GM23338 (cell line): ENCODE results near the gene CREB1. TPM values are rescaled to one million over a fixed set of nuclear protein-coding genes. Genes with fewer than 3 reads are reported as not detected.

ENCODE experiments used
- ATAC-seq: fragments of 200-7000 bp; cut with Tn5 transposase; 3 replicates; pipeline ENCODE4 v1.9.1; 2020
- DNase-seq: peaks from one replicate; pipeline ENCODE4 v3.0.0-alpha.2; 2015; ENCODE audit warnings: low spot score
- H2AFZ ChIP-seq: fragments of 200-600 bp; sonication (generic); 2 replicates; pipeline ENCODE4 v1.8.0; 2016; ENCODE audit warnings: antibody characterized with exemption, mild to moderate bottlenecking, moderate library complexity
- H3F3A ChIP-seq: fragments of 200-600 bp; sonication (generic); replicated peaks from 2 replicates; pipeline ENCODE4 v1.8.0; 2017; ENCODE audit warnings: antibody characterized with exemption, mixed run types, low read depth
- H3K27ac ChIP-seq: fragments of 200-600 bp; sonication (generic); 2 replicates; pipeline ENCODE4 v1.6.1; 2016; ENCODE audit warnings: low read depth
- H3K27me3 ChIP-seq: fragments of 200-600 bp; sonication (generic); 2 replicates; pipeline ENCODE4 v1.8.0; 2016; ENCODE audit warnings: mild to moderate bottlenecking, mixed run types, moderate library complexity; ENCODE audit not compliant: insufficient read depth
- H3K36me3 ChIP-seq: fragments of 200-600 bp; sonication (generic); 2 replicates; pipeline ENCODE4 v1.8.0; 2016; ENCODE audit warnings: mild to moderate bottlenecking; ENCODE audit not compliant: insufficient read depth
- H3K4me1 ChIP-seq: fragments of 200-600 bp; sonication (generic); 2 replicates; pipeline ENCODE4 v1.8.0; 2016; ENCODE audit warnings: mild to moderate bottlenecking, moderate library complexity; ENCODE audit not compliant: insufficient read depth
- H3K4me2 ChIP-seq: fragments of 200-600 bp; sonication (generic); 2 replicates; pipeline ENCODE4 v1.7.1; 2017; ENCODE audit warnings: mixed run types
- H3K4me3 ChIP-seq: fragments of 200-600 bp; sonication (generic); 2 replicates; pipeline ENCODE4 v1.6.1; 2016; ENCODE audit warnings: mixed run types
- H3K79me2 ChIP-seq: fragments of 200-600 bp; sonication (generic); replicated peaks from 2 replicates; pipeline ENCODE4 v1.8.0; 2017; ENCODE audit warnings: mild to moderate bottlenecking; ENCODE audit not compliant: insufficient read depth
- H3K9me2 ChIP-seq: fragments of 200-600 bp; sonication (generic); 2 replicates; pipeline ENCODE4 v1.8.0; 2017; ENCODE audit not compliant: insufficient read depth
- H4K20me1 ChIP-seq: fragments of 200-600 bp; sonication (generic); replicated peaks from 2 replicates; pipeline ENCODE4 v1.8.0; 2017; ENCODE audit warnings: mild to moderate bottlenecking; ENCODE audit not compliant: insufficient read depth
- H3K27ac Mint-ChIP-seq: 2 replicates; pipeline ENCODE4 v1.8.0; 2020; ENCODE audit warnings: inconsistent platforms, mild to moderate bottlenecking, moderate library complexity, mixed read lengths
- H3K27me3 Mint-ChIP-seq: 3 replicates; pipeline ENCODE4 v1.8.0; 2022; ENCODE audit warnings: low read depth, mild to moderate bottlenecking, moderate library complexity, mixed read lengths, inconsistent platforms; ENCODE audit not compliant: insufficient read depth, poor library complexity
- H3K36me3 Mint-ChIP-seq: 3 replicates; pipeline ENCODE4 v1.8.0; 2021; ENCODE audit warnings: low read depth, mild to moderate bottlenecking, inconsistent platforms, moderate library complexity, mixed read lengths
- H3K4me1 Mint-ChIP-seq: 3 replicates; pipeline ENCODE4 v1.8.0; 2020; ENCODE audit warnings: mild to moderate bottlenecking, inconsistent platforms, mixed read lengths
- H3K4me3 Mint-ChIP-seq: 3 replicates; pipeline ENCODE4 v1.8.0; 2021; ENCODE audit warnings: moderate library complexity, mild to moderate bottlenecking, inconsistent platforms, mixed read lengths
- H3K9me3 Mint-ChIP-seq: 3 replicates; pipeline ENCODE4 v1.8.0; 2020; ENCODE audit warnings: moderate library complexity, mild to moderate bottlenecking, inconsistent platforms, mixed read lengths
- CREB1 ChIP-seq: fragments of 250-450 bp; sonication (Bioruptor Pico); IDR thresholded peaks from 2 replicates; pipeline ENCODE4 v1.5.0; 2020; ENCODE audit warnings: low read depth, mild to moderate bottlenecking, moderate library complexity
- EZH2 ChIP-seq: fragments of 200-600 bp; sonication (generic); IDR thresholded peaks from one replicate; pipeline ENCODE4 v1.8.0; 2017; ENCODE audit warnings: antibody characterized with exemption, mild to moderate bottlenecking, low read depth; ENCODE audit not compliant: unreplicated experiment
- EZH2phosphoT487 ChIP-seq: fragments of 200-600 bp; sonication (generic); IDR thresholded peaks from one replicate; pipeline ENCODE4 v1.8.1; 2018; ENCODE audit warnings: antibody characterized with exemption; ENCODE audit not compliant: unreplicated experiment
- JUNB ChIP-seq: IDR thresholded peaks from one replicate; pipeline ENCODE4 v1.6.1; 2016; ENCODE audit warnings: antibody characterized with exemption; ENCODE audit not compliant: unreplicated experiment
- POLR2AphosphoS5 ChIP-seq: IDR thresholded peaks from 2 replicates; pipeline ENCODE4 v1.6.1; 2016; ENCODE audit warnings: antibody characterized with exemption, low read depth
- STAT1 ChIP-seq: IDR thresholded peaks from one replicate; pipeline ENCODE4 v1.6.1; 2016; ENCODE audit warnings: antibody characterized with exemption; ENCODE audit not compliant: unreplicated experiment
- ZNF331 ChIP-seq: fragments of 250-450 bp; sonication (Bioruptor Pico); IDR thresholded peaks from 2 replicates; pipeline ENCODE4 v1.5.0; 2020; ENCODE audit warnings: low read depth, mild to moderate bottlenecking, moderate library complexity
- polyA plus RNA-seq: library from polyadenylated mRNA; unstranded; fragments of >200 nt; fragmentation: Nextera tagmentation; extraction: Ambion mirVana; gene quantifications from 2 replicates; pipeline ENCODE4 v1.2.1, GENCODE V29; 2016
- total RNA-seq: library from RNA; depleted of rRNA; stranded (reverse); fragments of >200 nt; shearing (Covaris generic); gene quantifications from 2 replicates; pipeline ENCODE4 v1.2.3, GENCODE V29; 2014
- TF ChIP-seq, protein P1 (sequence below), 2 experiments: fragments of 200-600 bp in 1 of 2; sonication (generic) in 1 of 2; conservative IDR thresholded peaks; 2 replicates each; pipeline versions ENCODE4 v1.5.1 to v1.6.1; 2016 to 2017; ENCODE audit warnings: antibody characterized with exemption in 2 of 2, low read depth in 2 of 2, mild to moderate bottlenecking in 2 of 2, moderate library complexity in 1 of 2
- TF ChIP-seq, protein P2 (sequence below): IDR thresholded peaks from one replicate; pipeline ENCODE4 v1.6.1; 2018; ENCODE audit warnings: antibody characterized with exemption; ENCODE audit not compliant: unreplicated experiment
- TF ChIP-seq, protein P3 (sequence below): fragments of 250-450 bp; sonication (Bioruptor Pico); IDR thresholded peaks from 2 replicates; pipeline ENCODE4 v1.5.0; 2020; ENCODE audit warnings: mild to moderate bottlenecking, moderate library complexity
- TF ChIP-seq, protein P4 (sequence below): IDR thresholded peaks from 2 replicates; pipeline ENCODE4 v1.6.1; 2016; ENCODE audit warnings: antibody characterized with exemption

Gene CREB1
- total and polyA plus RNA-seq, 2 experiments from 2014 or later: 40.3 to 104 TPM

DNA sequence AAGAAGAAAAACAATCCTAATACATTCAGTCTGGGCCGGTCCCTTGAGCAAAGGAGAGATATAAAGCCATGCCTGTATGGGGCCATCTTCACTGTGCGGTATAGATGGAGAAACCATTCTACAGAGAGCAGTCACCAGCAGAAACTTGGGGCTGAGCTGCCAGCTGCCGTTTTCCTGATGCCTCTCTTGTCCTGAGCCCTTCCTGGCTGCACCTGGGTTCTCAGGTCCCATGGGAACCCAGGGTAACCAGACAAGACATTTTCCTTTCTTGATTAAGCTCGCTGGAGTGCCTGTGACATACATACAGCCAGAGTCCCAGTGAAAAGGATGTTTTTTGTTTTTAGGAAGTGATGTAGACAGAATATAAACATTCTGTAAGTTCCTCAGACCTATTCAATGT, 100.7 kb downstream of the CREB1 start:
- TF ChIP-seq EZH2 (no peak), ZNF331 (CRISPR knock-in tag) (no peak), CREB1 (no peak), EZH2phosphoT487 (no peak), STAT1 (no peak), JUNB (no peak), POLR2AphosphoS5 (no peak)
- TF ChIP-seq, protein P1, sequence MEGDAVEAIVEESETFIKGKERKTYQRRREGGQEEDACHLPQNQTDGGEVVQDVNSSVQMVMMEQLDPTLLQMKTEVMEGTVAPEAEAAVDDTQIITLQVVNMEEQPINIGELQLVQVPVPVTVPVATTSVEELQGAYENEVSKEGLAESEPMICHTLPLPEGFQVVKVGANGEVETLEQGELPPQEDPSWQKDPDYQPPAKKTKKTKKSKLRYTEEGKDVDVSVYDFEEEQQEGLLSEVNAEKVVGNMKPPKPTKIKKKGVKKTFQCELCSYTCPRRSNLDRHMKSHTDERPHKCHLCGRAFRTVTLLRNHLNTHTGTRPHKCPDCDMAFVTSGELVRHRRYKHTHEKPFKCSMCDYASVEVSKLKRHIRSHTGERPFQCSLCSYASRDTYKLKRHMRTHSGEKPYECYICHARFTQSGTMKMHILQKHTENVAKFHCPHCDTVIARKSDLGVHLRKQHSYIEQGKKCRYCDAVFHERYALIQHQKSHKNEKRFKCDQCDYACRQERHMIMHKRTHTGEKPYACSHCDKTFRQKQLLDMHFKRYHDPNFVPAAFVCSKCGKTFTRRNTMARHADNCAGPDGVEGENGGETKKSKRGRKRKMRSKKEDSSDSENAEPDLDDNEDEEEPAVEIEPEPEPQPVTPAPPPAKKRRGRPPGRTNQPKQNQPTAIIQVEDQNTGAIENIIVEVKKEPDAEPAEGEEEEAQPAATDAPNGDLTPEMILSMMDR (conservative IDR thresholded peaks at IDR 0.05; ENCODE audit: low read depth in 2 of 2): no peak
- TF ChIP-seq, protein P2, sequence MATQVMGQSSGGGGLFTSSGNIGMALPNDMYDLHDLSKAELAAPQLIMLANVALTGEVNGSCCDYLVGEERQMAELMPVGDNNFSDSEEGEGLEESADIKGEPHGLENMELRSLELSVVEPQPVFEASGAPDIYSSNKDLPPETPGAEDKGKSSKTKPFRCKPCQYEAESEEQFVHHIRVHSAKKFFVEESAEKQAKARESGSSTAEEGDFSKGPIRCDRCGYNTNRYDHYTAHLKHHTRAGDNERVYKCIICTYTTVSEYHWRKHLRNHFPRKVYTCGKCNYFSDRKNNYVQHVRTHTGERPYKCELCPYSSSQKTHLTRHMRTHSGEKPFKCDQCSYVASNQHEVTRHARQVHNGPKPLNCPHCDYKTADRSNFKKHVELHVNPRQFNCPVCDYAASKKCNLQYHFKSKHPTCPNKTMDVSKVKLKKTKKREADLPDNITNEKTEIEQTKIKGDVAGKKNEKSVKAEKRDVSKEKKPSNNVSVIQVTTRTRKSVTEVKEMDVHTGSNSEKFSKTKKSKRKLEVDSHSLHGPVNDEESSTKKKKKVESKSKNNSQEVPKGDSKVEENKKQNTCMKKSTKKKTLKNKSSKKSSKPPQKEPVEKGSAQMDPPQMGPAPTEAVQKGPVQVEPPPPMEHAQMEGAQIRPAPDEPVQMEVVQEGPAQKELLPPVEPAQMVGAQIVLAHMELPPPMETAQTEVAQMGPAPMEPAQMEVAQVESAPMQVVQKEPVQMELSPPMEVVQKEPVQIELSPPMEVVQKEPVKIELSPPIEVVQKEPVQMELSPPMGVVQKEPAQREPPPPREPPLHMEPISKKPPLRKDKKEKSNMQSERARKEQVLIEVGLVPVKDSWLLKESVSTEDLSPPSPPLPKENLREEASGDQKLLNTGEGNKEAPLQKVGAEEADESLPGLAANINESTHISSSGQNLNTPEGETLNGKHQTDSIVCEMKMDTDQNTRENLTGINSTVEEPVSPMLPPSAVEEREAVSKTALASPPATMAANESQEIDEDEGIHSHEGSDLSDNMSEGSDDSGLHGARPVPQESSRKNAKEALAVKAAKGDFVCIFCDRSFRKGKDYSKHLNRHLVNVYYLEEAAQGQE: no peak
- TF ChIP-seq, protein P3, sequence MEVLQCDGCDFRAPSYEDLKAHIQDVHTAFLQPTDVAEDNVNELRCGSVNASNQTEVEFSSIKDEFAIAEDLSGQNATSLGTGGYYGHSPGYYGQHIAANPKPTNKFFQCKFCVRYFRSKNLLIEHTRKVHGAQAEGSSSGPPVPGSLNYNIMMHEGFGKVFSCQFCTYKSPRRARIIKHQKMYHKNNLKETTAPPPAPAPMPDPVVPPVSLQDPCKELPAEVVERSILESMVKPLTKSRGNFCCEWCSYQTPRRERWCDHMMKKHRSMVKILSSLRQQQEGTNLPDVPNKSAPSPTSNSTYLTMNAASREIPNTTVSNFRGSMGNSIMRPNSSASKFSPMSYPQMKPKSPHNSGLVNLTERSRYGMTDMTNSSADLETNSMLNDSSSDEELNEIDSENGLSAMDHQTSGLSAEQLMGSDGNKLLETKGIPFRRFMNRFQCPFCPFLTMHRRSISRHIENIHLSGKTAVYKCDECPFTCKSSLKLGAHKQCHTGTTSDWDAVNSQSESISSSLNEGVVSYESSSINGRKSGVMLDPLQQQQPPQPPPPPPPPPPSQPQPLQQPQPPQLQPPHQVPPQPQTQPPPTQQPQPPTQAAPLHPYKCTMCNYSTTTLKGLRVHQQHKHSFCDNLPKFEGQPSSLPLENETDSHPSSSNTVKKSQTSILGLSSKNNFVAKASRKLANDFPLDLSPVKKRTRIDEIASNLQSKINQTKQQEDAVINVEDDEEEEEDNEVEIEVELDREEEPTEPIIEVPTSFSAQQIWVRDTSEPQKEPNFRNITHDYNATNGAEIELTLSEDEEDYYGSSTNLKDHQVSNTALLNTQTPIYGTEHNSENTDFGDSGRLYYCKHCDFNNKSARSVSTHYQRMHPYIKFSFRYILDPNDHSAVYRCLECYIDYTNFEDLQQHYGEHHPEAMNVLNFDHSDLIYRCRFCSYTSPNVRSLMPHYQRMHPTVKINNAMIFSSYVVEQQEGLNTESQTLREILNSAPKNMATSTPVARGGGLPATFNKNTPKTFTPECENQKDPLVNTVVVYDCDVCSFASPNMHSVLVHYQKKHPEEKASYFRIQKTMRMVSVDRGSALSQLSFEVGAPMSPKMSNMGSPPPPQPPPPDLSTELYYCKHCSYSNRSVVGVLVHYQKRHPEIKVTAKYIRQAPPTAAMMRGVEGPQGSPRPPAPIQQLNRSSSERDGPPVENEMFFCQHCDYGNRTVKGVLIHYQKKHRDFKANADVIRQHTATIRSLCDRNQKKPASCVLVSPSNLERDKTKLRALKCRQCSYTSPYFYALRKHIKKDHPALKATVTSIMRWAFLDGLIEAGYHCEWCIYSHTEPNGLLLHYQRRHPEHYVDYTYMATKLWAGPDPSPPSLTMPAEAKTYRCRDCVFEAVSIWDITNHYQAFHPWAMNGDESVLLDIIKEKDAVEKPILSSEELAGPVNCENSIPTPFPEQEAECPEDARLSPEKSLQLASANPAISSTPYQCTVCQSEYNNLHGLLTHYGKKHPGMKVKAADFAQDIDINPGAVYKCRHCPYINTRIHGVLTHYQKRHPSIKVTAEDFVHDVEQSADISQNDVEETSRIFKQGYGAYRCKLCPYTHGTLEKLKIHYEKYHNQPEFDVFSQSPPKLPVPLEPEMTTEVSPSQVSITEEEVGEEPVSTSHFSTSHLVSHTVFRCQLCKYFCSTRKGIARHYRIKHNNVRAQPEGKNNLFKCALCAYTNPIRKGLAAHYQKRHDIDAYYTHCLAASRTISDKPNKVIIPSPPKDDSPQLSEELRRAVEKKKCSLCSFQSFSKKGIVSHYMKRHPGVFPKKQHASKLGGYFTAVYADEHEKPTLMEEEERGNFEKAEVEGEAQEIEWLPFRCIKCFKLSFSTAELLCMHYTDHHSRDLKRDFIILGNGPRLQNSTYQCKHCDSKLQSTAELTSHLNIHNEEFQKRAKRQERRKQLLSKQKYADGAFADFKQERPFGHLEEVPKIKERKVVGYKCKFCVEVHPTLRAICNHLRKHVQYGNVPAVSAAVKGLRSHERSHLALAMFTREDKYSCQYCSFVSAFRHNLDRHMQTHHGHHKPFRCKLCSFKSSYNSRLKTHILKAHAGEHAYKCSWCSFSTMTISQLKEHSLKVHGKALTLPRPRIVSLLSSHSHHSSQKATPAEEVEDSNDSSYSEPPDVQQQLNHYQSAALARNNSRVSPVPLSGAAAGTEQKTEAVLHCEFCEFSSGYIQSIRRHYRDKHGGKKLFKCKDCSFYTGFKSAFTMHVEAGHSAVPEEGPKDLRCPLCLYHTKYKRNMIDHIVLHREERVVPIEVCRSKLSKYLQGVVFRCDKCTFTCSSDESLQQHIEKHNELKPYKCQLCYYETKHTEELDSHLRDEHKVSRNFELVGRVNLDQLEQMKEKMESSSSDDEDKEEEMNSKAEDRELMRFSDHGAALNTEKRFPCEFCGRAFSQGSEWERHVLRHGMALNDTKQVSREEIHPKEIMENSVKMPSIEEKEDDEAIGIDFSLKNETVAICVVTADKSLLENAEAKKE (CRISPR knock-in tag): no peak
- TF ChIP-seq, protein P4, sequence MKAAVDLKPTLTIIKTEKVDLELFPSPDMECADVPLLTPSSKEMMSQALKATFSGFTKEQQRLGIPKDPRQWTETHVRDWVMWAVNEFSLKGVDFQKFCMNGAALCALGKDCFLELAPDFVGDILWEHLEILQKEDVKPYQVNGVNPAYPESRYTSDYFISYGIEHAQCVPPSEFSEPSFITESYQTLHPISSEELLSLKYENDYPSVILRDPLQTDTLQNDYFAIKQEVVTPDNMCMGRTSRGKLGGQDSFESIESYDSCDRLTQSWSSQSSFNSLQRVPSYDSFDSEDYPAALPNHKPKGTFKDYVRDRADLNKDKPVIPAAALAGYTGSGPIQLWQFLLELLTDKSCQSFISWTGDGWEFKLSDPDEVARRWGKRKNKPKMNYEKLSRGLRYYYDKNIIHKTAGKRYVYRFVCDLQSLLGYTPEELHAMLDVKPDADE: no peak
- no peak overlapping the region for H3K4me3 Mint-ChIP-seq
- ATAC-seq (no peak), DNase-seq (no peak)
- Histone ChIP-seq H3K27ac (peak overlapping the region; percentile 74; the same call in 1 of the 2 replicates), H3K9me2 (no peaks in the 10 kb centered on the region), H2AFZ (peak overlapping the region; percentile 72), H3K27me3 (no peaks in the 10 kb centered on the region), H3F3A (peaks cover 18% of the 10 kb centered on the region; the same call in 1 of the 2 replicates), H3K36me3 (no peaks in the 10 kb centered on the region), H3K4me3 (no peak overlapping the region), H3K4me2 (no peak overlapping the region), H3K79me2 (no peaks in the 10 kb centered on the region), H4K20me1 (no peaks in the 10 kb centered on the region), H3K4me1 (peaks cover 14% of the 10 kb centered on the region)
- H3K27ac Mint-ChIP-seq: no peak overlapping the region
- no peaks in the 10 kb centered on the region for H3K9me3 Mint-ChIP-seq
- H3K36me3 Mint-ChIP-seq: no peaks in the 10 kb centered on the region; the same call in 2 of the 3 replicates
- H3K4me1 Mint-ChIP-seq: peaks cover 17% of the 10 kb centered on the region
- H3K27me3 Mint-ChIP-seq: peaks cover 6% of the 10 kb centered on the region
